CD4-positive, alpha-beta T cell treated with Interleukin-4 for 1 hour (primary cell): Measurements from ENCODE around the gene CCL19.

Experiments used
- DNase-seq, 2 donors: peaks; one replicate each; pipeline ENCODE4 v3.0.0-alpha.2; 2020 to 2022

The CCL19 gene

DNA sequence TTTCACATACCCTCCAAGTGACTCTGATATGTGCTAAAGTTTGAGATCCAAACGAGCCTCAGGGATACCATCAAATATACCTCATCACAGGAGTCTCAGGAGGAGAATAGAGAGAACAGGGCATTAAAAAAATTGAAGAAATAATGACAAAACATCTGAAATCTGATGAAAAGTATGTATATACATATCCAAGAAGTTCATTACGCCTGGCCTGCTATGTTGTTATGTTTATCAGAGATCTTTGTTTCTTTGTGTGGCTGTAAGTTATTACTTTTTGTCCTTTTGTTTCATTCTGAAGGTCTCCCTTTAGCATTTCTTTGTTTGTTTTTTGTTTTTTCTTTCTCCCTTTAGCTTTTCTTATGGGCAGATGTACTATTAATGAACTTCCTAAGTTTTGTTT, 2.5 kb upstream of the CCL19 start:
- DNase-seq: no peak

DNA sequence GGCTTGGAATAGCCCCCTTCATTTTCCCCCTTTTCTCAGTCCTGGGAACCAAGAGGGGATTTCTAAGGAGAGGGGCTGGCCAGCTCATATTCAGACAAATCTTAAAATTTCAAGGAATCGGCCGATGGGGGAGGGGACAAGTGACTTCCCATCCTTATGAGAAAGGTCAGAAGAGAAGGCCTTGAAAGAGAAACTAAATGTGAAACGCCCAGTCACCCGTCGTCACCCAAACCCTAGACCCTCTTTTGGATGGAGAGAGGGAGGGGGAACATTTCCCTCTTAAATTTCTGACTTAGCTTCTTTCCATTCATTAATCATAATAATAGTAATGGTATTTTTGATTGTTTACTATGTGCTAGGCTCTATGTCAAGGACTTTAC, 850 bp upstream of the CCL19 start:
- no peak for DNase-seq

DNA sequence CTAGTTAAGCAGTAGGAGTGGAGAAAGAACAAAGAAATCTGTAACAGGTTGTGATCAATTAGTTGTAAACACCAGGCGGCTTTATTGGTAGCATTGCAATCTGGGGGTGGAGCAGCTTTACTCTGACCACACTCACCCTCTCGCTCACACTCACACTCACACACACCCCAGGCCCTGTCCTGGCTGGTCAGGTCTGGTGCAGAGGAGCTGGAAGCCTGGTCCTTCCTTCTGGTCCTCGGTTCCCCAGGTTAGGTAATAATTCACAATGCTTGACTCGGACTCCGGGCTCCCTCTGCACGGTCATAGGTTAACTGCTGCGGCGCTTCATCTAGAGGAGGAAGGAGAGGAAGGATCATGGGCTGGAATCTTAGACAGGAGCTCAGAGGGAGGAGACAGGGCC, 1.6 kb downstream of the CCL19 start:
- no peak for DNase-seq

DNA sequence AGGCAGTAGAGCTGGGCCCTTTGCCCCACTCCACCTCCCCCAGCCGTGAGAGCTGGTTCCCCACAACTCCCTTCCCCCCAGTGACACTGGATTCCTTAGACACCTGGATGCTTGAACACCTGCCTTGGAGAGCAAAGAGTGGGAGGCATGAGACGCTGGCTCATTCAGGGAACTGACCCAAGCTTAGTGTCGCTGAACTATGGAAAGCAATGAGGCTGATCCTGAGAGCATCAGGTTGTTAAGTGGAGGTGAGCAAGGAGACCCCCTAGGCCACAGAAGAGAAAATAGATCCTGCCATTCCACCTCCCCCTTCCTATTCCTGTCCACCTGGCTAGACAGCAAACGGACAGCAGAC, 2.0 kb downstream of the CCL19 start:
- DNase-seq: no peak

DNA sequence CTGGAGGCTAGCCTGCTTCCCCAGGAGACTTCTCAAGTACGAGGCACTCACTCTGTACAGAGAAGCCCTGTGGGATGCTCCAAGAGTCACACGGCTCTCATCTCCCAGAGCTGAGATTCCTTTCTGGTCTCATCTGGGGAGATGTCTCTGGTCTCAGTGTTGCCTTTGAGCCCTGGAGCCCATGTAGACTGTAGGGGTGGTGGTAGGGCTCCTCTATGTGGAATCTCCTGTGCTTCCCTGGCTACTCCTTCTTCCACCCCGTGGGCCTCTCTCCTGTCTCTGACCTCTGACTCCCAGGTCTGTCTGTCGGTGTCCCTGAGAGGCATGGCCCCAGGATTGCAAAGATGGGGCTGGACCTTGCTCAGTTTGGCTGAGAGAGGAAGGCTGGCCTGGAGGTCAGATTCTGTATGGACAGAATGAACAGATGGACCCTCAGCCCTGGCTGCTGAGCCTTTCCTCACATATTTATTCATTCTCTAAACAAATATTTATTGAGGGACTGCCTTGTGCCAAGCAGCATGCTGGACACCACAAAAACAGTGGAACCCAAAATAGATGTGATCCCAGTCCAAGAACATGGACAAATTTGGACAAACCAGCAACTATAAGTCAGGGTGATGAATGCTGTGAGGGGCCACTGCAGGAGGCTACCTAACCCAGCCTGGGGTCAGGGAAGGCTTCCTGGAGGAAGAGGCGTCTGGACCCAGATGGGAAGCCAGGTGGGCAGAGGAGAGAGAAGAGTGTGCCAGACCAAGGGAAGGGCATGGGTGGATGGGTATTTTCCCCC, 2.6 kb downstream of the CCL19 start:
- DNase-seq: no peak

DNA sequence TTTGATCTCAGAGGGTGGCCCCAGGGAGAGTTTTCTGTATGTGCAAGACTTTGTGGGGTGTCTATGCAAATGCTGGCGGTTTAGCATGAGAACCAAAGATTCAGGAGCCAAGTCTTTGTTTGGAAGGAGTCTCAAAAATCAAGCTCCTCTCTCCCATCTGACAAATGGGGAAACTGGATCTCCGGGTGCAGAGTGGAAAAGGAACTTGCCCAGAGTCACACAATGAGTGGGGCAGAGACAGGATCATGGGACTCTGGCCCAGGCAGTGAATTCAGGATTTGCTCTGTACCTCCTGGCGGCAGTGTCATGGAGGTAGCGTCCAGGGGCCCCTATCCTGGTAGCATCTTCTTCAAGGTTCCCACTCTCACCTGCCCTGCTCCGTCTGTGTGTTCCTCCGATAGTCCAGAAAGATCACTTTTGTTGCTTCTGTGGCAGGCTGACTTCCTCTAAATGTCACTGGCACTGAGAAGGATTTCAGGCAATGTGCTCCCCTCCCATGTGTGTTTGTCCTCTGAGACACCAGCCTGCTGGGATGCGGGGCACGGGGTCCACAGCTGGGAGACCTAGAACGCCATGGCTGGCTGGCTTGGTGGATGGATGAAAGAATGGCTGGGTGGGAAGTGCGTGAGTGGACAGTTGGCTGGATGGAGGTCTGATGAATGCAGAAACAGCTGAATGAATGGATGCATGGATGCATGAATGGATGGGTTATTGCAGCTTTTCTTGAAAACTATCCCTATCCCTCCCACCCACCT, 3.6 kb downstream of the CCL19 start:
- no peak for DNase-seq

DNA sequence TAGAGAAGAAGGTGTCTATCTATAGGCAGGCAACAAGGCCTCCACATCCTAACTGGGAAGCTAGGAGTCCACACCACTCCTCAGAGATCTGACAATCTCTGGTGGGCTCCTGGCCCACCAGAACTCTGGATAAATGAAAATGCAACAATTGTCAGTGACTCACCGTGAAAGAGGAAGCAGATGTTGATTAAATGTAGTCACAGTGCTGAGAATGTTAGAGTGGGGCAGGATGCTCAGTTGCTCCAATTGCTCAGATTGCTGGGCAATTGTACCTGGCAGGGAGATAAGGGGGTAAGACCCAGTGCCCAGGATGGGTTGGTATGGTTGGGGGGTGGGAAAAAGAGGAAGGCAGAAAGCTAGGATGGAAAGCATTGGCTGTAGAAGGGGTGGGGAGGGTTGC, 4.3 kb downstream of the CCL19 start:
- DNase-seq: no peak

DNA sequence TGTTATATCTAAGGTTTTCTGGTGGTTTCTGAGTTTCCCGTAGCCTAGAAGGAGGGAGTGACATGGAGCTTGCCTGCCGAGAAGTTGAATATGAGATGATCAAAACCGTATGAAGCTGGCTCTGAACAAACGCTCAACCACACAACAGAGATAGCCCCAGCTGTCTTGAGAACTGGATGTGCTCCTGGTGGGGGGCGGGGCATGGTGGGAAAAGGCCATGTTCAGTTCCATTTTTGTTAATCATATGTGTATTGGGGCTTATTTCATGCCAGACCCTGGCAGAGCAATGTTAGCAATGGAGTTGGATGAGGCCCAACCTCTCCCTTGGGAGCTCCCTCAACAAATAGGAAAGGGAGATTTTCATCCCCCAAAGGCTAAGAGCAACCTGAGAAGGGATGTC, 4.8 kb downstream of the CCL19 start:
- no peak for DNase-seq

DNA sequence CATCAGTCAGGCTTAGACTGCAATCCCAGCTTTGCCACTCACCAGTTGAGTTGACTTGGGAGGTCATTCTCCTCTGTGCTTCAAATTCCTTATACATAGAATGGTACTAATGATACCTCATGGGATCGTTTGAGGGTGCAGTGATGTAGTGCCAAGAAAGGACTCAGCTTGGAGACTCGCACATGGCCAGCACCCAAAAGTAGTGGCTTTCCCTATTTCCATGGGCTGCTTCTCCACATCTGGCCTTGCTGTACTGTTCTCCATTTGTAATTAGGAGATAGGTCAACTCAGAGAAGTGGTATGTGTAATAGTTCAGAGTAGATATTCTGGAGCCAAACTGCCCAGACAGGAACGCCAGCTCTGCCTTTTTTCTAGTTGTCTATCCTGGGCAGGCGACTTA, 5.5 kb downstream of the CCL19 start:
- DNase-seq: no peak

DNA sequence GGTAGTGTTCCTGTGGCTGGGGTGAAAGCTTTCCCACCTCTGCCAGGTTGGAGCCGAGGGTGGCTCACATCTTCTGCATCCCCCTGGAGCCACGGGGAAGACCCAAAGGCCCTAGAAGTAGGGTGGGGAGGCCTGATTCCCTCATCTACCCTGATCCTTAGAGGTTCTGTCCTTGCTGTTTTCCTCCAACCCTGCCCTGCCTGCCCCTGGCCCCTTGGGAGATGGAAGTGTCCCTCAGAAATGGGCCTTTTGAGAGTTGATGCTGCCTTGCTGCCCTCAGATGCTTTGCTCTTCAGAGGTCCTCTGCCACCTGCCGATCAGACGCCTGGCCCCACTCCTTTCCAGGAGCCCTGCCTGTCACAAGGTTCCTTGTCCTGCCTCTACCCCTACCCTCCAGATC, 6.3 kb downstream of the CCL19 start:
- DNase-seq: no peak

DNA sequence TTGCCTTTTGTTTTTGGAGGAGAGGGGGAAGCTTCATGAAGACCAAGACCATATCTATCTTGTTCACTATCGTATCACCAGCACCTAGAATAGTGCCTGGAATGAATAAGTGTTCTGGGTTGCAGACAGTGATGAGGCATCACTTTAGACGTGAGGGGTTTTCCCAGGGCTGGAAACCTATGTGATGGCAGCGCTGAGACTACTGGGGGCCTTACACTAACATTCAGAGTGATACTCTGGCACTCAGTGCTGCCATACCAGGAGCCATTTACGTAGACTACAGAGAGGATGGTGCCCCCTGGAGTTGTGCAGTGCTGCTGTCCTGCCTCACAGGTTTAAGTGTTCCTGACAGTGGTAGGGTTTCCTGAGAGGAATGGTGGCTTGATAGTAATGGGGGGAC, 6.9 kb downstream of the CCL19 start:
- DNase-seq: no peak

DNA sequence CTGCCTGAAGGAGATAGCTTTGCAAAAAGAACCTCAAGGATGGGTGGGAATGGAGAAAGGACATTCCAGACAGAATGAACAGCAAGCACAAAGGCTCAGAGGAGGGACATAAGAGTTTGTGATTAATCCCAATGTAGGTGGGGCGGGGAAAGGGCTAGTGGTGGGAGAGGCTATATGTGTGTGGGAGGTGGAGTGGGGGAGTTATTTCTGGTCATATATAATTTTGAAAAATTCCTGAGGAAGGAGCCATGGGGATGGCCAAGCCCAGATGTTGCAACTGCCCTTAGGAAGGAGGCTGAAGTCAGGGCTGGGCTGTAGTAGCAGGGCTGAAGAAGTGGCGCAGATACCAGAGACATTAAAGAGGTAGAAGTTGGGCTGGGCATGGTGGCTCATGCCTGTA, 15.2 kb downstream of the CCL19 start:
- no peak for DNase-seq

DNA sequence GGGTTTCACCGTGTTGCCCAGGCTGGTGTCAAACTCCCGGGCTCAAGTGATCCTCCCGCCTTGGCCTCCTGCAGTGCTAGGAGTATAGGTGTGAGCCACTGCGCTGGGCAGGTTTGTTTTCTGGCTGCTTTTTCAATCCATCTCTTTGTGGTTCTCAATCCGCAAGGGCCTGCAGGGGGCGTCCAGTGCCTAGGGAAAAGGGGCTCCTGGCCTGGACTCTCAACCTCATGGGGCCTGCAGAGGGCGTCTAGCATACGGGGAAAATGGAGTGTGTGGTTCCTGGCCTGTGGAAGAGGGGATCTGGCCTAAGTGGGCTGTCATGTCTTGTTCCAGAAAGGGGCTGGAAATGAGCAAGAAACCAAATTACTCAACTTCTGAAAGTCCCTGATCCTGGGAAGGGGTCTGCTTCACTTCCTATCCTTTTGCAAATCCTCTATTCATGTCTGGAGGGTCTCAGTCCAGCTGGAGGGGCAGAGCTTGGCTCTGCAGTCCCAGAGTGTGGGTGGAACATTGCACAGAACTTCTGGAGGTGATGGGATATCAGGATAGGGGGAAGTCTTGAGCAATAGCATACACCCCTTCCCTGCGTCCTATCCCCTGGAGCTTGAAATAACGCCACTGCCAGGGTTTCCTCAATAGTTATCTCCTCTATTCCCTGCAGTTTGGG, 15.9 kb downstream of the CCL19 start:
- DNase-seq: peak; percentile 54 to 60

DNA sequence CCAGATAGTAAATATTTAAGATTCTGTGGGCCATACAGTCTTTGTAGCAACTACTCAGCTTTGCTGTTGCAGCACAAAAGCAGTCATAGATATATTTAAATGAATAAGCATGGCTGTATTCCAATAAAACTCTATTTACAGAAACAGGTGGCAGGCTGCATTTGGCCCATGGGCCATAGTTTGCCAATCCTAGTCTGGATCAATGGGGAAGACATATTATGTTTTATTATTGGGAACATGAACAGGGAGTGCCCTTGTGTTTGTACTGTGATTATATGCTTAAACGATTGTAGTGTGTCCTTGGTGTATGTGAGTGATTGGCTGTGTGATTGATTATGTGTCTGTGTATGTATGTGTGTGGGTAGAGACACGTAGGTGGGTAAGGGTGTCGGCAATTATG, 16.6 kb downstream of the CCL19 start:
- no peak for DNase-seq

DNA sequence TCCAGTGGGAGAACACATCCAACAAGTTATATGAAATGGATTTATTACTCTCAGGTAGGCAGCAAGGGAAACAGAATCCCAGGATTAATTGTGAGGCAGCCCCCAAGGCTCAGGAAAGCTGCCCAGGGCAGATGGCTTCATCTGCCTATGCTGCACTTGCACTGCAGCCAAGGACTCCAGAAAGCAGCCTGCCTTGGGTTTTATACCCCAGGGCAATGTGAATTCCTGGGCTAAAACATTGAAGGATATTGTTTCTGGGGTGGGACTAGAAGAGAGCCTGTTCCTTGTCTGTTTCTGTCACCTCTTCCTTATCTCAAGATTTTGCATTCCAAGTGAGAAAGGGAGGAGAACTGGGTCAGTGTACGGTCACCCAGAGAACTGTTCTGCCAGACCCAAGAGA, 19.8 kb downstream of the CCL19 start:
- DNase-seq: no peak

DNA sequence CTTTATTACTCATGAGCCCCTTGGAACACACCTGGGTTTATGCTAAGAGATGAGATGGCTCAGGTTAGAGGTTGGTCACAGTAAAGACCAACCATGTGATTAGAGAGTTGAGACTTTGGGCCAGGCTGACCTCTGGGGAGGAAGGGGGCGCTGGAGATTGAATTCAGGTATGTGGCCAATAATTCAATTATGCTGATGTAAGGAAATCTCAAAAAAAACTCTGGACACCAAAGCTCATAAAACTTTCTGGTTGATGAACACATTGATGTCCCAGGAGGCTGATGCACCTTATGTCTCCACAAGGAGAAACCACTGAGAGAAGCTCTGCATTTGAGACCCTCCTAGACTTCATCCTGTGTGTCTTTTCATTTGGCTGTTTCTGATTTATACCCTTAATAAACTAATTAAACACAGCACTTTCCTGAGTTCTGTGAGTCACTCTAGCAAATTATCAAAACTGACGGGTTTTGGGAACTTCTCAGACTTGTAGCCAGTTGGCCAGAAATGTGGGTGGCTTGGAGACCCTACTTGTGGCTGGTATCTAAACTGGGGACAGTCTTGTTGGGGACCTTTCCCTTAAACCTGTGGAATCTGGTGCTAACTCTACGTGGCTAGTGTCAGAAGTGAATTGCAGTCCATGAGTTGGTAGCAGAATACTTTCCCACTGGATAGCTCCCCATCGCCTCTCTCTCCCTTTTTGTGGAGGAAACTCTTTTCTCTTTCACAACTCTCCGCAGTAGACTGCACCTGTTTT, 21.1 kb downstream of the CCL19 start:
- DNase-seq: no peak

DNA sequence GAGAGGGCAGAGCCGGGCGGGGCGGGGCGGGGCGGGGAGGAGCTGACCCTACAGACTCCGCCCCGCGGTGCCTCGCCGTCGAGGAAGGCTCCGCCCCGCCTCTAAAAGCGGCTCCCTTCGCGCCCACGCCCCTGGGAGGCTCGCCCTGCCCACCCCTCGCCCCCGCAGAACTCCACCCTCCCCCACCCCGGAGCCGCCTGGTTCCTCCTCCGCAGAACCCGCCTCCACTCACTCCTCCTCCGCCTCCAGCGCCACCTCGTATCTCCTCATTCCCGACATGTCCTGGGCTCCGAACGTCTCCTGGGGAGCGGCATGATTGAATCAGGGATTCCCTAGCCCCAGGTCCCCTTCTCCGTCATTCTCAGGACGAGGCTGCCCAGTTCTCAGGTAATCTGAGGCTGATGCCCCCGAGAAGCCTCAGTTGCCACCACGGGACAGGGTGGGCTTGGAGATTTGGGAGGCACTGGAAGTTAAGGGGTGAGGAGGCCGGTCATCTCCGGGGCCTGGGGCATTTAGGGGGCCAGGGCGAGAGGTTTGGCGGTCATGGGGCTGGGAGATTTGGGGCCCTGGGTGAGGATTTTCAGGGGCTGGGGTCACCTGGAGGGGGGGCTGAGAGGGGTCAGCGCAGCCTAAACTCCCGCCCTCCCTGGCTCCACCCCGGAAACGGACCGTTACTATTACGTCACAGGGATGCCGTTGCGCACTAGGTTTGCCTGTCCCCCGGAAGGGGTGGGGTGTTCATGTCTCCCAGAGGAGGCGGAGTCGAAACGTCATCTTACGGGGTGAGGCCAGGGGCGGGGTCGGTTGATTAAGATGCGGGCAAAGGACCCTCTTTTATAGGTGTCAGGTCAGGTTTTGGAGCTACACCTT, 25.5 kb downstream of the CCL19 start:
- peak; percentile 93 to 94 for DNase-seq

DNA sequence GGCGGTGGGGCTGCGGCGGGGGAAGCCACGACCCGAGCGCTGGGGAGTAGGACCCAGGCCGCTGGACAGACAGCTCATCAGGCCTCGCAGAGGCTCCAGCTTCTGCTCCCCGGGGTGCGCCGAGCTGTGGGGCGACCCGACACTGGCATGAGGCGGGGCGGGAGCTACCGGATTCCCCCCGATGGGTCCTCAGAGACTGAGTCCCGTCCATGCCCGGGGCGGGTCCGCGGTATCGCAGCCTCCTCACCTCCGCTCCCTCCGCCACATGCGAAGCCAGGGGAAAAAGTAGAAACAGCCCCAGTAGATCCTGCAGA, 26.1 kb downstream of the CCL19 start:
- DNase-seq: no peak

DNA sequence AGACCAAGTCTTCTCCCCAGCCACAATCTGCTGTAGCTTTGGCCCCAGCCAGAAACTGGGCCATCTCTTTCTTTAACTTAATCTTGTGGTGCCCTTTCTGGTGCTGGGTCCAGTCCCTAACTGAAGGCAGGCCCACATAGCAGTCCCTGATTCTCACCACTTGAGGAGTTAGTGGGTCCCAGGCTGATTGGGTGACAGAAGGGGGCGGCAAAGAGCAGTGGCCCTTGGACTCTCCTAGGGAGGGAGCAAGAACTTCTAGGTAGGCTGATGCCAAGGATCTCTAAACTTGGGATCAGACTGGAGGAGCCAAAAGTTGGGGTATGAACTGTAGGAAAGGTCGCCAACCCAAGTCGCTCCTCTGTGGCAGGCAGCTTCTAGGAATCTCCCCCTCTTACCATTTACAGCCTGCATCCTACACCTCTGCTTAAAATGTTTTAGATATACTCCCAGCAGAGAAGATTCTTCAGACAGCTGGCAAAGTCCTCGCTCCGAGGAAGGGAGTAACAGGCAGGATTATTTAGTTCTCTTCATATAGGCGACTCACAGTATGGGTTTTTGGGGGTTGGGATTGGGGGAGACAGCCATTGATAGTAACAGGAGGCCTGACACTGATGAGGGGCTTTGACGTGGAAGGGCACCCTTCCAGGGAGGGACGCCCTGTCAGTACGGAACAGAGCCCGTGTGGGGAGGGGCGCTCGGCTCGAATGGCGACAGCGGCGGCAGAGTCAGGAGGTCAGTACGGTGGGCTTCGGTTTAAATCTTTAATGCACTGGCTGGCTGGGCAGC, 26.6 kb downstream of the CCL19 start:
- DNase-seq: peak; percentile 78 to 84

DNA sequence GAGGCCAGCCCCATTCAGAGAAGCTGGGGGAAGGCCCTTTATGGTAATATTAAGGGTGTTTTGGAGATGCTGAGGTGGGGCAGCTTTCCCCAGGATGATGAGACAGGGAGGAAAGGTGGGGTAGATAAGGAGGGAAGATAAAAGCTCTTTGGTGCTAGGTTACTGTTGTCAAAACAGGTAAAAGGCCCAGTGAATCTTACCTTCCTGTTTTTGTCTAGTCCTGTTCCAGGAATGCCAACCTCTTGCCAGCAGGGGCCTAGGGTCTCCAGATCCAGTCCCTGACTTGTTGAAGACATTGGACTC, 27.8 kb downstream of the CCL19 start:
- peak; percentile 50 to 82 for DNase-seq

DNA sequence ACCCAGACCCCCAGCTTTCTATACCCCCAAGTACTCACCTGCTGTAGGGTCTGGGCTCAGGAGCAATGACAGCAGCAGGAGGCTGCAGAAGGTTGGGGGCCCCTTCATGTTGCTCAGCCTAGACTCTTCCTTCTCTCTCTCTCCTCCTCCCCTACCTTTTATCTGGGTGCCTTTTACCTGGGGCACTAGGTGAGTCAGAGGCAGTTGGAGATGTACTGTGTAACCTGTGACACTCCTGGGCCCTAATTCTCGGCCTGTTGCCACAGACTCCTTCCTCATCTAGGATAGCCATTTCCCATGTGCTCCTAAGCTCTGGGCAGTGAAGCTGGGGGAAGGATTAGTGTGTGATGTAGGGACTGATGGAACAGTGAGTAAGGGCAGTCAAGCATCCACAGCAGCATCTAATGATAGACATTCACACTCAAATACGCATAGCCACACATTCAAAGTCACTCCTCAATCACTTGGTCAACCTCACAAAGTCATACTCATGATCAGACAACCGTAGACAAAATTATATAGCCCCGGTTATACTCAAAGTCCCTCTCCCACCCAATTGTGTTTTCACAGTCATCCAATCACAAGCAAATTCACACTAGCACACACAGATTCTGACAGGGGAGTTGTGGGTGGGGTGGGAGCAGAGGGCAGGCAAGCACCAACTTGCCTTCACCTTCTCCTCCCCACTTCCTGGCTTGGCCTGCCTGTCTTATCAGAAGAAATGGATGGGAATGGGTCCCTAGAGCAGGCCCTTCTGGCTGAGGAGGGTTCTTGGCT, 28.4 kb downstream of the CCL19 start, which contains the start of gene CCL27:
CCL27 (minus strand) TSS at position 132 of the 777 bp plus-strand sequence; CDS start at position 108, 24 bp downstream.
- no peak for DNase-seq
